Dendritic cell treated with granulocyte-macrophage colony-stimulating factor and Interleukin-4, amounts not matched to agents 40 ng/mL and 50 ng/mL, for 4 days (primary cell): Measurements from ENCODE around the gene PTGR1.
"Not testable (repeated sequence)": the region's sequence is repeated elsewhere in the genome, so short reads cannot be mapped to it uniquely, and the experiment has no call there.

ENCODE experiments used
- H3K27ac Mint-ChIP-seq: one replicate; pipeline ENCODE4 v1.8.0; 2022; ENCODE audit warnings: mild to moderate bottlenecking, mixed read lengths
- H3K27me3 Mint-ChIP-seq: one replicate; pipeline ENCODE4 v1.8.0; 2022; ENCODE audit warnings: mild to moderate bottlenecking, mixed read lengths
- H3K36me3 Mint-ChIP-seq: one replicate; pipeline ENCODE4 v1.8.0; 2022; ENCODE audit warnings: low read depth, mixed read lengths
- H3K4me1 Mint-ChIP-seq: one replicate; pipeline ENCODE4 v1.8.0; 2022; ENCODE audit warnings: low read depth, mixed read lengths
- H3K4me3 Mint-ChIP-seq: one replicate; pipeline ENCODE4 v1.8.0; 2022; ENCODE audit warnings: mild to moderate bottlenecking, moderate library complexity, mixed read lengths
- H3K9me3 Mint-ChIP-seq: one replicate; pipeline ENCODE4 v1.8.0; 2022; ENCODE audit warnings: mixed read lengths
- intact Hi-C: fragments of 100-400 bp; cut with micrococcal nuclease; formaldehyde crosslinking; loops from one replicate; pipeline ENCODE4 v1.15.0; 2022

PTGR1 gene

DNA sequence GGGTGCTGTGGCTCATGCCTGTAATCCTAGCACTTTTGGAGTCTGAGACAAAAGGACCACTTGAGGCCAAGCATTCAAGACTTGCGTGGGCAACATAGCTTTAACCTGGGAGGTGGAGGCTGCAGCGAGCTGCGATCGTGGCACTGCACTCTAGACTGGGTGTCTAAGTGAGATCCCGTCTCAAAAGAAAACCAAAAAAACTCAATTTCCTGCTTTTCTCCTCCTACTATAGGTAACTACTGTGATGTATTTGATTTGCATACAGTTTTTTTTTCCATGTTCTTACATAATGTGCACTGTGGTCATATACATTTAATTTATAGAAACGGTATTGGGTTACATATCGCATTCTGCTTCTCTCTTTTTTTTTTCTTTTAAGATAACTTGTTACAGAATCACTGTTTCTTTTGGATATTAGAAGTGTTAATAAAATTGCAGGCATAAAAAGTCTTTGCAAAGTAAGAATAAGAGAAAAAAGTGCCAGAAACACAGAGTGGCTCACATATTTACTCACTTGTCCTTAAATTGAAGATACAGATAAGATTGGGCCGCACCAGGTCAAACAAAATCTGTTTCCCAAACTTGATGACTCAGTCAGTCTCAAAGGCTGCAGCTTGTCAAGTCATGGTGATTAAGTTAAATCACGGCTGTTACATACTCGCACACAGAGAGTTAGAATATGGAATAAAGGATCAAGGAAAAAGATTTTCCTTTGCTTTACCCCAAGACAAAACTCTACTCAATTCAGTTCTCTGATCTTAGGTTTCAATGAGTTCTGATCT lies 2.0 kb upstream of the PTGR1 start:
- H3K36me3 Mint-ChIP-seq: peaks cover 16% of the 10 kb centered on the region
- H3K27me3 Mint-ChIP-seq: peaks cover 41% of the 10 kb centered on the region
- H3K4me1 Mint-ChIP-seq: peaks cover 24% of the 10 kb centered on the region
- H3K27ac Mint-ChIP-seq: no peak overlapping the region
- intact Hi-C loops: no loop called here
- no peaks in the 10 kb centered on the region for H3K9me3 Mint-ChIP-seq
- H3K4me3 Mint-ChIP-seq: no peak overlapping the region

- H3K36me3 Mint-ChIP-seq: peaks cover 18% of the 10 kb centered on the region
- H3K4me1 Mint-ChIP-seq: peaks cover 24% of the 10 kb centered on the region
- no peaks in the 10 kb centered on the region for H3K9me3 Mint-ChIP-seq
- intact Hi-C loops: loop anchor here (5.0 kb wide), 1 partner anchor 92 kb away; no protein-coding TSS in a partner anchor
- H3K27me3 Mint-ChIP-seq: peaks cover 35% of the 10 kb centered on the region
- peak overlapping the region; percentile 95 for H3K4me3 Mint-ChIP-seq
- H3K27ac Mint-ChIP-seq: peak overlapping the region; percentile 92
Observed at GRCh38 chr9:111599955-111600343, 502 bp upstream of the PTGR1 start.

- peaks cover 31% of the 10 kb centered on the region for H3K27me3 Mint-ChIP-seq
- peaks cover 30% of the 10 kb centered on the region for H3K36me3 Mint-ChIP-seq
- peak overlapping the region; percentile 95 for H3K4me3 Mint-ChIP-seq
- H3K27ac Mint-ChIP-seq: peak overlapping the region; percentile 92
- H3K9me3 Mint-ChIP-seq: no peaks in the 10 kb centered on the region
- intact Hi-C loops: loop anchor here (5.0 kb wide), 1 partner anchor 94 kb away; no protein-coding TSS in a partner anchor
- H3K4me1 Mint-ChIP-seq: peaks cover 24% of the 10 kb centered on the region
Observed at GRCh38 chr9:111598733-111599091, 735 bp downstream of the PTGR1 start.

DNA sequence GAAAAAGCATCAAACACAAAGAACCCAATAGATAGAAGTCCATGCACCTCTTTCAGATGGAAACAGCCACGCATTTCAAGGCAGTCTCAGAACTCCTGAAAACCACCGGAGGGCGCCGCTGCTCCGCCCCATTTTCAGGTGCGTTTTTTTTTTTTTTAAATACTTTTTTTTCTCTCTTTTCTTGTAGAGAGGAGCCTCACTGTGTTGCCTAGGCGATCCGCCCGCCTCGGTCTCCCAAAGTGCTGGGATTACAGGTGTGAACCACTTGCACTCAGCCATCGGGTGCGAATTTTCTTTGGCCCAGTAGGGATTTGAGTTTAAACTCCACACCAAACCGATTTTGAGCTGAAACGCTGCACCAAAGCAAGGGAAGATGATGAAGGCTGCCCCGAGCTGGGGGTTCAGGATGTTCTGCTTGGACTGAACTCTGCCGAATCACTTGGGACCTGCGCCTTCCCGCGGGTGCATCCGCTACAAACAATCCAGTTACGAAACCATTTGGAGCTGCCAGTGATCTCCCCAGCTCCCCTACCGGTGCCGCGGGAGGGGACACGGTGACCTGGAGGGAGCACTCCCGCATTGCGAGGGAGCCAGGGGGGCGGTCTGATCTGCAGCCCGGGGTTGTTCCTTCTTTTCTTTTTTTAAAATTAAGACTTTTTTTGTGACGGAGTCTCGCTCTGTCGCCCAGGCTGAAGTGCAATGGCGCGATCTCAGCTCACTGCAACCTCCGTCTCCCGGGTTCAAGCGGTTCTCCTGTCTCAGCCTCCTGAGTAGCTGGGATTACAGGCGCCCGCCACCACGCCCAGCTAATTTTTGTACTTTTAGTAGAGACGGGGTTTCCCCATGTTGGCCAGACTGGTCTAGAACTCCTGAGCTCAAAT lies 1.4 kb downstream of the PTGR1 start:
- Mint-ChIP-seq H3K36me3 (peaks cover 32% of the 10 kb centered on the region), H3K4me3 (peak overlapping the region; percentile 95), H3K27me3 (peaks cover 29% of the 10 kb centered on the region), H3K27ac (peak overlapping the region; percentile 92), H3K9me3 (no peaks in the 10 kb centered on the region), H3K4me1 (peaks cover 24% of the 10 kb centered on the region)
- intact Hi-C loops: loop anchor here (5.0 kb wide), 1 partner anchor 94 kb away; no protein-coding TSS in a partner anchor

- Mint-ChIP-seq H3K9me3 (no peaks in the 10 kb centered on the region), H3K36me3 (peaks cover 15% of the 10 kb centered on the region), H3K4me1 (no peaks in the 10 kb centered on the region), H3K27me3 (no peaks in the 10 kb centered on the region), H3K4me3 (no peak overlapping the region), H3K27ac (no peak overlapping the region)
- intact Hi-C loops: no loop called here
Observed at GRCh38 chr9:111588846-111589245, 10.6 kb downstream of the PTGR1 start.

- H3K4me3 Mint-ChIP-seq: no peak overlapping the region
- no peaks in the 10 kb centered on the region for H3K36me3 Mint-ChIP-seq
- no peaks in the 10 kb centered on the region for H3K4me1 Mint-ChIP-seq
- H3K27ac Mint-ChIP-seq: no peak overlapping the region
- intact Hi-C loops: no loop called here
- no peaks in the 10 kb centered on the region for H3K27me3 Mint-ChIP-seq
- no peaks in the 10 kb centered on the region for H3K9me3 Mint-ChIP-seq
Observed at GRCh38 chr9:111586378-111586777, 13.1 kb downstream of the PTGR1 start.

DNA sequence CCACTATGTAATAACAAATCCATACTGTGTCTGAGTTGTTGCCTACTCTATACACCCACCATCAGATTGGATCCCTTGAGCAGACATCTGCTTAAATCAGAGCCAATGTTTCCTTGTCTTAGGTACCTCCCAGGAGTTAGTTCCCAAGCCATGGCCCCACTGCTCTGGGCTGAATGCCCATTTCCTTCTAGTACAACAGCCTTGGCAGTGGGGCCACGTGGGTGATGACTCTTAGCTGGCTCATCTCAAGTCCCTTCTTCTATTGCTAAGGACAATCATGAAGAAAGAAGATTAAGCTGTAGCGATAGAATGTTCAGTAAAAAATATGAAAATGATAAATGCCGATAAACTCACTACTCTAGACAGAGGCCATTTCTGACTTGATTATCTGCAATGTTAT lies 16.6 kb downstream of the PTGR1 start:
- Mint-ChIP-seq H3K36me3 (peaks cover 34% of the 10 kb centered on the region), H3K9me3 (no peaks in the 10 kb centered on the region), H3K27me3 (no peaks in the 10 kb centered on the region), H3K27ac (no peak overlapping the region), H3K4me1 (no peaks in the 10 kb centered on the region), H3K4me3 (no peak overlapping the region)
- intact Hi-C loops: no loop called here

DNA sequence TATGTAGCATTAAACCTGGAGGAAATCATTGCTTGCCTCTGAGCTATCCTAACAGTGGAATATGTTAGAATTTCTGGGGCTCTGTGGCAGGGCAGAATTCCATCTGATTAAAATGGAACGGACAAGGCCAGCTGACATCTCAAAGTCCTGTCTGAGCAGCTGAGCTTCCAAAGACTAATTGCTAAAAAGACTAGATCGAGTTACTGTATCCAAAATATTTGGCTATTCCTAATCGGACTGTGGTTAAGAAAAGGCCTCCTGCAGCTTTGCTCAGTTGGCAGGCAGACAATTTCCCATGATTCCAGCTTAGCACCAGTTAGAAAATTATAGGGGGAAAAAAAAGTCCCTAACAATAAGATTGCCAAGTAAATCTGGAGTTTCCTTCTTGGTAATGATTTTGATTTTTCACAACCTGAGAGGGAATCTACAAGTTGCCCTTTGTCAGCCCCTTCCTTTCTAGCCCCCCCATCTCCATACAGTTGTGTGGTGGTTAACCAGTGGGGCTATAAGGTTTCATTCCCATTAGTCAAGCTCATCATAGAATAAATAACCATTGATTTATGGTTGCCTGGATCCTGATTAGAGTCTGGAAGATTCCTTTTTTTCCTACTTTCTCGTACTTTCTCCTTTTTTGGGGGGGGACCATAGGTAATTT lies 26.4 kb downstream of the PTGR1 start:
- intact Hi-C loops: no loop called here

GRCh38 chr9:111568127-111568526 lies 31.3 kb downstream of the PTGR1 start:
- H3K4me1 Mint-ChIP-seq, H3K27me3 Mint-ChIP-seq, H3K4me3 Mint-ChIP-seq, intact Hi-C loops, H3K27ac Mint-ChIP-seq: not testable (repeated sequence)
- H3K36me3 Mint-ChIP-seq: peaks cover 95% of the 10 kb centered on the region
- peaks cover 63% of the 10 kb centered on the region for H3K9me3 Mint-ChIP-seq

More for the DNA sequence above, 26.4 kb downstream of the PTGR1 start:
- H3K9me3 Mint-ChIP-seq: peaks cover 46% of the 10 kb centered on the region
- H3K4me3 Mint-ChIP-seq: no peak overlapping the region
- H3K36me3 Mint-ChIP-seq: peaks cover 92% of the 10 kb centered on the region
- H3K27ac Mint-ChIP-seq: no peak overlapping the region
- H3K4me1 Mint-ChIP-seq: no peaks in the 10 kb centered on the region
- no peaks in the 10 kb centered on the region for H3K27me3 Mint-ChIP-seq

- no peak overlapping the region for H3K27ac Mint-ChIP-seq
- H3K36me3 Mint-ChIP-seq: peaks cover 83% of the 10 kb centered on the region
- no peaks in the 10 kb centered on the region for H3K4me1 Mint-ChIP-seq
- no peaks in the 10 kb centered on the region for H3K27me3 Mint-ChIP-seq
- intact Hi-C loops: no loop called here
- H3K9me3 Mint-ChIP-seq: peaks cover 56% of the 10 kb centered on the region
- no peak overlapping the region for H3K4me3 Mint-ChIP-seq
Observed at GRCh38 chr9:111566234-111566633, 33.2 kb downstream of the PTGR1 start.

DNA sequence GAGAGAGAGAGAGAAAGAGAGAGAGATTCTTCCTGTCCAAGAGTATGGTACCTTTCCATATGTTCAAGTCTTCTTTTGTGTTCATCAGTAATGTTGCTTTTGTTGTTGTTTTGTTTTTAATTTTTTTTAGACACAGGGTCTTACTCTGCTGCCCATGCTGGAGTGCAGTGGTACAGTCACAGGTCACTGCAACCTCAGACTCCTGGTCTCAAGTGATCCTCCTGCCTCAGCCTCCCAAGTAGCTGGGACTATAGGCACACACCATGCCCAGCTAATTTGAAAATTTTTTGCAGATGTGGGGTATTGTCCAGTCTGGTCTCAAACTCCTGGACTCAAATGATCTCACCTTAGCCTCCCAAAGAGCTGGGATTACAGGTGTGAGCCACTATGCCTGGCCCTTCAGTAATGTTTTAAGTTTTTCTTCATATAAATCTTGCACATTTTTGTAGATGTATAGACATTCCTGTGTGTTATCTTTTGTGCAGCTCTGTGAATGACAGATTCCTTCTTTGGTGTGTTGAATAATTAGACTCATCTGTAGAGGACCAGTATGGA lies 38.2 kb downstream of the PTGR1 start:
- no peak overlapping the region for H3K4me3 Mint-ChIP-seq
- no peaks in the 10 kb centered on the region for H3K4me1 Mint-ChIP-seq
- no peaks in the 10 kb centered on the region for H3K27me3 Mint-ChIP-seq
- peaks cover 40% of the 10 kb centered on the region for H3K9me3 Mint-ChIP-seq
- peaks cover 33% of the 10 kb centered on the region for H3K36me3 Mint-ChIP-seq
- no peak overlapping the region for H3K27ac Mint-ChIP-seq
- intact Hi-C loops: no loop called here

- Mint-ChIP-seq H3K4me3 (no peak overlapping the region), H3K36me3 (peaks cover 15% of the 10 kb centered on the region), H3K27ac (no peak overlapping the region), H3K9me3 (peaks cover 62% of the 10 kb centered on the region), H3K4me1 (no peaks in the 10 kb centered on the region), H3K27me3 (no peaks in the 10 kb centered on the region)
- intact Hi-C loops: no loop called here
Observed at GRCh38 chr9:111559000-111559610, 40.3 kb downstream of the PTGR1 start.

- H3K4me1 Mint-ChIP-seq, intact Hi-C loops, H3K4me3 Mint-ChIP-seq, H3K27ac Mint-ChIP-seq, H3K27me3 Mint-ChIP-seq, H3K36me3 Mint-ChIP-seq: not testable (repeated sequence)
- H3K9me3 Mint-ChIP-seq: peaks cover 67% of the 10 kb centered on the region
Observed at GRCh38 chr9:111555425-111555824, 44.0 kb downstream of the PTGR1 start.
